Stimulated activated CD8-positive, alpha-beta memory T cell treated with anti-CD3 and anti-CD28 coated beads, Interleukin-2, amount 100 ng/mL, for 48 hours (primary cell): ENCODE measurements around the gene NDST1.

Source experiments
- DNase-seq, 2 donors: peaks; one replicate each; pipeline ENCODE4 v3.0.0-alpha.2; 2020; ENCODE audit warnings: low read depth in 2 of 2

Gene NDST1

DNA sequence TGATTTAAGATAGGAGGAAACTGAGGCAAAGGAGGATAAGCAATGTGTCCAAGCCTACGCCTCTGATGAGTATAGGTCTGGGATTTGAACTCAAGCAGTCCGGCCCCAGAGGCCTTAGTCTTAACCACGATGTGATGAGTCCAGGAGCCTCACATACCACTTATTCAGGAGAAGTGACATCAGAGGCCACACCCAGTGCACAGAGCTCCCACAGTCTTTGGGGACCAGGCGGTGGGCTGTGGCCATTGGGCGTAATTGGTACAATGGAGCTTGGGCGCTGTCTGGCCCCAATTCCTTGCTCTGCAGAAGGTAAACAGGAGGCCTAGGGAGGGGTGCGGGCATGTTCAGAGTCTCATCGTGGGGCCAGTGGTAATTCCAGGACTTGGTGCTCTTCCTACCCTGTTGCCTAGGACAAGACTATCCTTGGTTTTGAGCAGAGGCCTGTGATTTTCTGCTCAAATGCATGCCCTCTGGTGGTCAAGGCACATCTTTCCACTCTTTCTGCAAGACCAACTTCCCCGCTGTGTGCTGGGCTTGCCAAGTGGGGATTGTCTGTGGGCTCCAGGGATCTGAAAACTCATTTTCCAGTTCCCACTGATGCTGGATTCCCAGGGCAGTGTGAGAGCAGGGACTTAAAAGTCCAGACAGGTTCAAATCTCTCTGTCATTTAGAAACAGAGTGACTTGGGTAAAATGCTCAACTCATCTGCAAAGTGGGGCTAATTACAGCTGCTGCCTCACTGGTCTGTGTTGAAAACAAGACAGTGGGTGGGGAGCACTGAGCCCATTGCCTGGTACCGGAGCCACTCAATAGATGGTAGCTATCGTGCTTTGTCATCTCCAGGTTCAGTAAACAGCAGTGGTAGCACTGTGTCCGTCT, 15.8 kb downstream of the NDST1 start:
- DNase-seq, result no peak

DNA sequence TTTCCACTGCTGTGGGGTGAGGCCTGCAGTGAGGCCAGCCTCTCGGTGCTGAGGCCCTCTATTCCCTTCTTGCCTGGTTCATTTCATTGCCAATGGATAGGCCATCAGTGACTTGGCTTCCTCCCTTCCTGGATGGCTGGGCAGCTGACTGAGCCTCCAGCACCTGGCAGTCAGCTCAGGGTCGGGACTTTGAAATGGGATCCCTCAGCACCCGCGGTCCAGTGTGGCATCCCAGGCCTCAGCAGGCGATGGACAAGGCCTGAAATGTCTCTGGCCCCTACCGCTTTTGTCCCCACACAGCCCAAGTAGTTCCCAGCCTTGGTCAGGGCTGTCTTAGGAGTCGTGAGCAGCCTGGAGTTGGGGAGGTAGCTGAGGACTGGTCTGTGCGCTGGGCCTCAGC, 17.2 kb downstream of the NDST1 start:
- no peak for DNase-seq

DNA sequence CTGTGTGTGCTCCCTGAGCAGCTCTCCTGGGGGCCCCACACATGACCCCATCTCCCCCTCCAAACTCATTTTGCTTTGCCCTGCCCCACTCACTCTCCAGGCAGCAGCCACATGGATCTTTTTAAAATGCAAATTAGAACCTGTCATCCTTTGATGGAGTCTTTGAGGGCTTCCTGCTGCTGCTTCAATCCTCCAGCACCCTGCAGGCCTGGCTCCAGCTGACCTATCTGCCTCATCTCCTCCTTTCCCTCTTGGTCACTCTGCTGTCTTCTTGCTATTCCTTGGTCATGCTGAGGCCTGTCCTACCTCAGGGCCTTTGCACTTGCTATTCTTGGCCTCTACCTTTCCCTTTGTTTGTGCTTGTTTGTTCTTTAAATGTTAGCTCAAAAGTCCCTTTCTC, 17.9 kb downstream of the NDST1 start:
- DNase-seq, result no peak

DNA sequence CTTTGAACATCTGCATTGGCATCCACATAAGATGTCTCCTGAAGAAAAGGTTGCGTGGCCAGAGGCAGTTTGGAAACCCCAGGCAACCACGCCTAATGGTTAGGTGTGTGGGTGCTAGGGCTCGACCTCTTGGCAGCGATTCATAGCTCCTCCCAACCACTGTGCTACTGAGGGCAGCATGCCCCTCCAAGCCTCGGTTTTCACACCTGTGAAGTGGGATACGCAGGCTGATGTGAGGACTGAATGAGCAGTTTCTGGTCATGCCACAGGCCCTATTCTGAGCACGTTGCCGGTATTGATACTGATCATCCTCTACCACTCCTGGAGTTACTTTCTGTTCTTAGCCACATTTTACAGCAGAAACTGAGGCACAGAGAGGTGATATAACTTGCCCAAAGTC, 19.1 kb downstream of the NDST1 start:
- no peak for DNase-seq

DNA sequence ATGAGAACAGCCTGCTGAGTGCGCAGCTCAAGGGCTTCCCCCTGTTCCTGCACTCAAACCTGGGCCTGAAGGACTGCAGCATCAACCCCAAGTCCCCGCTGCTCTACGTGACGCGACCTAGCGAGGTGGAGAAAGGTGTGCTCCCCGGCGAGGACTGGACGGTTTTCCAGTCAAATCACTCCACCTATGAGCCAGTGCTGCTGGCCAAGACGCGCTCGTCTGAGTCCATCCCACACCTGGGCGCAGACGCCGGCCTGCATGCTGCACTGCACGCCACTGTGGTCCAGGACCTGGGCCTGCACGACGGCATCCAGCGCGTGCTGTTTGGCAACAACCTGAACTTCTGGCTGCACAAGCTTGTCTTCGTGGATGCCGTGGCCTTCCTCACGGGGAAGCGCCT, 19.9 kb downstream of the NDST1 start:
- DNase-seq, result no peak

DNA sequence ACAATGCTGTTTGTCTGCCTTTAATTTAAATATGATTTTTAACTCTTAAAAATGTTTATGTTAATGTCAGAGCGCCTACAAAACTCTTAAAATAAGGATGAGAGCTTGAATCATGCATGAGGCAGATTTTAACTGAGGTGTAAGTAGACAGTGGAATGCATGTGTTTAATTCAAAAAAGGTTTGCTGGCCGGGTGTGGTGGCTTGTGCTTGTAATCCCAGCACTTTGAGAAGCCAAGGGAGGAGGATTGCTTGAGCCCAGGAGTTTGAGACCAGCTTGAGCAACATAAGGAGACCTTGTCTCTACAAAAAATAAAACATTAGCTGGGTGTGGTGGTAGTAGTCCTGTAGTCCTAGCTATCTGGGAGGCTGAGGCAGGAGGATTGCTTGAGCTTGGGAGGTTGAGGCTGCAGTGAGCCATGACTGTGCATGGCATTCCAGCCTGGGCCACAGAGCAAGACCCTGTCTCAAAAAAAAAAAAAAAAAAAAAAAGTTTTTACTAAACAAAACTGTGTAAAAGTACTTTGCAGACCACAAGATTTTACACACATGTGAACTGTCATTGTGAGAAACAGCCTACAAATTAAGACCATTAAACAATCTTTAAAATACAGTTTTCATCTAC, 21.1 kb downstream of the NDST1 start:
- DNase-seq, result no peak

DNA sequence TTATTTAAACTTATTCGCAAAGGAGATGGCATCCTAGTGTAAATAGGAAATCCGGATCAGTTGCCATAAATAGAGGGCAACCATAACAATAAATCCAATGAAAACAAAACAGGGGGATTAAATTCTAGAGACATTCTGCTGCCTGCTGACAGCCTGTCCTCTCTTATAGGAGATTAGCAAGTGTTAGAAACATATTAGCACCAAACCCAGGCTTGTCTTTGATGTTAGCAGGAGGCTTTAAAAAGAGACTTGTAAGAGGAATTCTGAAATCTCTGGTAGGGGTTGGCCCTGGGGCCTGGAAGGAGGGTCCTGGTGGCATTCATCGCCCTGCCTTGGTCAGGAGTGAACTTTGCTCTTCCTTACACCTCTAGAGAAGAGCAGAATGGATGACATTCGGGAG, 21.6 kb downstream of the NDST1 start:
- DNase-seq, result no peak

DNA sequence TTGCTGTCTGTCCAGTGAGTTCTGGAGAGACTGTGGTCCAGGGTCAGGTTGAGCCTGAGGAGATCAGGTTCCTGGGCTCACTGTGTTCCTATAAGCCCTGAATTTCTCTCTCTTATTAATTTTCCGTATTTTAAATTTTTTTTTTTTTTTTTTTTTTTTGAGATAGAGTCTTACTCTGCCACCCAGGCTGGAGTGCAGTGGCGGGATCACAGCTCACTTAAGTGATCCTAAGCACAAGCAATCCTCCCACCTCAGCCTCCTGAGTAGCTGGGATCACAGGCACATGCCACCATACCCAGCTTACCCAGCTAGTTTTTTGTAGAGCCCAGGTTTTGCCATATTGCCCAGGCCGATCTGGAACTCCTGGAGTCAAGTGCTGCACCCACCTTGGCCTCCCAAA, 22.5 kb downstream of the NDST1 start:
- no peak for DNase-seq

DNA sequence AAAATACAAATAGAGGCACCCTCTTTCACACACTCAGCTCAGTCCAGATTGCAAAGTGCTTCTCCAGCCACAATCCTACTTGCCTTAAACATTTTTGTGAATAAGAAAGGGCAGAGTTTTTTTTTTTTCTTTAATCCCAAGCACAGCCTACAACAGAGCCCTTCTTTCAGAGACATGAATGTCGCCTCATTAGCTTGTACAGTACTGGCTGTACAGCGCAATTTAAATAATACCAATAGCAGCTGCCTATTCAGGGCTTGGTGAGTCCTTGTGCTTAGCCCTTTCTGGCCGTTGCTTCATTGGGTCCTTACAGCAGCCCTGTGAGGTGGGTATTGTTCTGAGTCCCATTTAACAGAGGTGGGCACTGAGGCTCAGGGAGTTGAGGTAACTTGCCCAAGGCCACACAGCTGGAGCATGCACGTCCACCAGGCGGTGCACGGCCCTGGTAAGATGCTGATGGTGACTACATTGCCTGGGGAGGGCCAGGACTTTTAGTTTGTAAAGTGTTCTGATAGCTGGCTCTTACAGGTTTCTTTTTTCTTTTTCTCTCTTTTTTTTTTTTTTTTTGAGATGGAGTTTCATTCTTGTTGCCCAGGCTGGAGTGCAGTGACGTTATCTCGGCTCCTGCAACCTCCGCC, 23.1 kb downstream of the NDST1 start:
- no peak for DNase-seq

DNA sequence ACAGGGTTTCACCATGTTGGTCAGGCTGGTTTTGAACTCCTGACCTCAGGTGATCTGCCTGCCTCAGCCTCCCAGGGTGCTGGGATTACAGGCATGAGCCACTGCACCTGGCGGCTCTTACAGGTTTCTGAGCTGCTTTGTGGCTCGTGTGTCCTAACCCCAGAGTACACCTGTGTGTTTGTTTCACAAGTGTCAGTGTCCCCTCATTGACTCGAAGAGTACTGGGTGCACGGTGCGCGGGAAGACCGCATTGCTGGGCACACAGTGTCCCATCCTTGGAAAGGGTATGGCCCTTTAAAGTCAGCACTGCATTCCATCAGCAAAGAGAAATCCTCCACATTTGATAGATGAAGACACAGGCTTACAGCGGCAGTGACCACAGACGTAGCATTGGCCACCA, 23.8 kb downstream of the NDST1 start:
- DNase-seq, result no peak

DNA sequence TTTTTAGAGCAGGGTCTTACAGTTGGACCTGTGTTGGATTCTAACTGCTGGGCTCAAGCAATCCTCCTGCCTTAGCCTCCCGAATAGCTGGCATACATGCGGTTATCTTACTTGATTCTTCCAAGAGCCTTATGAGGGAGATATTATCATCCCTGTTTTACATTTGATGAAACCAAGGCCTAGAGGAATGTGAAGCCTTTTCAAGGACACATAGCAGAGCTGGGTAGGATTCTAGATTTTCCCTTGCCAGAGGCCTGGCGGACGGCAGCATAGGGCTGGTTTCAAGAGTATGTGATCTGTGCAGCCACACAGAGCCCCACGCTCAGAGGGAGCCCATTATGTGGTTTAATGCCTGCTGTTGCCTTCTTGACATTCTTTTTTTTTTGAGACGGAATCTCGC, 24.2 kb downstream of the NDST1 start:
- no peak for DNase-seq

DNA sequence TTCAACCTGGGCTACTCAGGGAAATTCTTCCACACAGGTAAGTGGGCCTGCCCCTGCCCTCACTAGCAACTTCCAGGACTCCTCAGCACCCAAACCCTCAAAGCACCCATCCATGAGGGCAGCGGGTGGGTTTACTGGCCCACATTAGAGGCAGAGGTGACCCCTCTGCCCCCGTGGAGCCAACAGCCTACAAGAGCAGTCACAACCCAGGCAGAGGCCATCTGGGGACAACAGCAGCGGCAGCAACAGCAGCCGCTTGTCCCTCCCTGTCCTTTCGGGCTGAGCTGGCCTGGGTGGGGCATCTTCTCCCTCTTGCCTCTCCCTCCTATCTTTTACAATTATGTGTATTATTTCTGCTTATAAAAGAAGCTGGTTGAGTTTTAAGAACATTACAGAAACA, 25.1 kb downstream of the NDST1 start:
- no peak for DNase-seq

DNA sequence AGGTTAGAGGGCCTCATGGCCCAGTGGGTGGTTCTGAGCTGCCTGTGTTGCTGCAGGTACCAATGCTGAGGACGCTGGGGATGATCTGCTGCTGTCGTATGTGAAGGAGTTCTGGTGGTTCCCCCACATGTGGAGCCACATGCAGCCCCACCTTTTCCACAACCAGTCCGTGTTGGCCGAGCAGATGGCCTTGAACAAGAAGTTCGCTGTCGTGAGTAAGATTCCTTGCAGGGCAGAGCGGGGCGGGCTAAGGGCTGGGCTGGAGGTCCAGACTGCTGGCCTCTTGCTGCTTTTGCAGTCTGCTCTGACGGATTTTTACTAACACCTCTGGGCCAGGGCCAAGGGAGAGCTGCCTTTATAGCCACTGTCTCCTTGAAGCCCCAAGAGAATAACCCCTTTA, 26.9 kb downstream of the NDST1 start:
- DNase-seq, result no peak

DNA sequence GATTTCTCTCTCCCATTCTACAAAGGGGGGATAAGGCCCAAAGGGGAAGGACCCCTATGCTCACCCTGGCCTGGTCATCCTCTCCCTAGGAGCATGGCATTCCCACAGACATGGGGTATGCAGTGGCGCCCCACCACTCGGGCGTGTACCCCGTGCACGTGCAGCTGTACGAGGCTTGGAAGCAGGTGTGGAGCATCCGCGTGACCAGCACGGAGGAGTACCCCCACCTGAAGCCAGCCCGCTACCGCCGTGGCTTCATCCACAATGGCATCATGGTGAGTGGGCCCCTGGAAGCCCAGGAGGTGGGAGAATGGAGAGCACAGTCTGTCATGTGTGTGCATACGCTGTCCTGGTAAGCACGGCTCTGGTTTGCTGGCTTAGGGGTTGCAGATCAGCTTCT, 27.7 kb downstream of the NDST1 start:
- no peak for DNase-seq

DNA sequence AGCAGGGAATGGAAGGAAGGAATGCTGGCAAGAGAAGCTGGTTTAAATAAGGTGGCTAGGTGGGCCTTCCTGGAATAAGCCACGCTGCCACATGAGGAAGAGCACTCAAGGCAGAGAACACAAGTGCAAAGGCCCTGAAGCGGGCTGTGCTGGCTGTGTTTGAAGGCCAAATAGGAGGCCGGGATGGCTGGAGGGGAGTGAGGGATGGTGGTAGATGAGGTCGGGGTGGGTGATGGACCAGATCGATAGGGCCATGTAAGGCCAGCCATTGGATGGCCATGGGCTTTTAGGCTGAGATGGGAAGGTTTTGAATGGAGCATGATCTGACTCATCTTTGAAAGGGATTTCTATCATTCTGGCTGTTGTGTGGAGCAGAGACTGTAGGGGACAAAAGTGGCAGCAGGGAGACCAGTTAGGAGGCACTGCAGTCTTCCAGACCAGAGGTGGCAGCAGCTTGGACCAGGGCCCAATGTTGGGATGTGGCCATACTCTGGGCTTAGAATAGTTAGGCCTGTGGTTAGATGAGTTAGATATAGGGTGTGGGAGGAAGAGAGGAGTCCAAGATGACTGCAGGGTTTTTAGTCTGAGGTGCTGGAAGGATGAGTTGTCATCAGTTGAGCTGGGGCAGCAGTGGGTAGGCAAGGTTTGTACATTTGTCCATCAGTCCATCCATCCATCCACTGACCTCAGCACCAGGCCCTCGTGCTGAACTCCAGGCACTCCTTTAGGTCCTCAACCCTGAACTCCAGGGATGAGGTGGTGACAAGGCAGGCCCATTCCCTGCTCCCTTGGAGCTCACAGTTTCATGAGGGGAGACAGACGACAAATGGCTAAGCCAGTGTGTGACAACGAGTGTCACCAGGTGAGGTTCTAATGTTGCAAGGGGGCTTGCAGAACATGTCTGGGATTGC, 30.3 kb downstream of the NDST1 start:
- DNase-seq, result no peak

DNA sequence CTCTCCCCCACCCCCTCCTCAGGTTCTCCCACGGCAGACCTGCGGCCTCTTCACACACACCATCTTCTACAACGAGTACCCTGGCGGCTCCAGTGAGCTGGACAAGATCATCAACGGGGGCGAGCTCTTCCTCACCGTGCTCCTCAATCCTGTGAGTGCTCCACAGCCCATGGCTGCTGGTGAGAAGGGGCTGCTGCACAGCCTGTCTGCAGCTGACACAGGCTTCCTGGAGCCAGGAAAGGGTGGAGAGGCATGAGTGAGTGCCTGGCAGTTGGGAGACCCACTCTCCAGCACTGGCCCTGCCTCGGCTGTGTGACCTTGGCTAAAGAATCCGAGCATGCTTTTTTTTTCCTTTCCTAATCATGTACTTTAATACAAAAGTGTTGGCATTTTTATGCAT, 31.3 kb downstream of the NDST1 start:
- no peak for DNase-seq

DNA sequence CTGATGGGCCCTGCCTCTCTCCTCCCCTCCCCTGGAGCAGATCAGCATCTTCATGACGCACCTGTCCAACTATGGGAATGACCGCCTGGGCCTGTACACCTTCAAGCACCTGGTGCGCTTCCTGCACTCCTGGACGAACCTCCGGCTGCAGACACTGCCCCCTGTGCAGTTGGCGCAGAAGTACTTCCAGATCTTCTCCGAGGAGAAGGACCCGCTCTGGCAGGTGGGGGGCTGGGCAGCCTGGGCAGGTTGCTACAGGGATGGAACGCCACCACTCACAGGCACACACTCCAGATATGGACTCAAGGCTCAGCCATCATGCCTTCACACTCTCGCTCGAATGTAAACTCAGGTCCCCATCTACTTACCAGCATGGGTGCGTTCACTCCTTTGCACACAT, 32.1 kb downstream of the NDST1 start:
- DNase-seq, result no peak

DNA sequence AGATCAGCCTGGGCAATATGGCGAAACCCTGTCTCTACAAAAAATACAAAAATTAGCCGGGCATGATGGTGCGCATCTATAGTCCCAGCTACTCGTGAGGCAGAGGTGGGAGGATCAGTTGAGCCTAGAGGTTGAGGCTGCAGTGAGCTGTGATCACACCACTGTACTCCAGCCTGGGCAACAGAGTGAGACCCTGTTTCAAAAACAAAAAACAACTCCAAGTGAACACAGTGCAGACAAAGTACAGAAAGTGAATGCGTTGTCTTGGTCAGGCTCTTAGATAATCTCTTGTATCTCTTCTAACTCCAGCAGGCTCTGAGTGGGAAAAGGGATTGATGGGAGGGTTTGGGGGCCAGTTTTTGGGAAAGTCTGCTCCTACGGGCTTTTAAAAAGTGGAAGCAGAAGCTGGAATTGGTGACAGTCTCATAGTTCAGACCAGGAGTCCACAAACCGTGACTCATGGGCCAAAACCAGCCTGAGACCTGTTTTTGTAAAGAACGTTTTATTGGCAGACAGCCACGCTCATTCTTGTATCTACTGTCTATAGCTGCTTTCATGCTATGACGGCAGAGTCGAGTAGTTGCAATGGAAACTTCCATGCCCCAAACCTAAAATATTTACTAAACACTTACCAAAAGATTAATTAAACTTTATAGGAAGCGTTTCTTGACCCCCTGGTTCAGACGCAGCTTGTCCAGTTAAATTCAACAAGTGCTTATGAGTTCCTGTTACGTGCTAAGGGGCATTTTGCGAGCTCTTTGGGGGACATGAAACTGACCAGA, 32.9 kb downstream of the NDST1 start:
- no peak for DNase-seq

DNA sequence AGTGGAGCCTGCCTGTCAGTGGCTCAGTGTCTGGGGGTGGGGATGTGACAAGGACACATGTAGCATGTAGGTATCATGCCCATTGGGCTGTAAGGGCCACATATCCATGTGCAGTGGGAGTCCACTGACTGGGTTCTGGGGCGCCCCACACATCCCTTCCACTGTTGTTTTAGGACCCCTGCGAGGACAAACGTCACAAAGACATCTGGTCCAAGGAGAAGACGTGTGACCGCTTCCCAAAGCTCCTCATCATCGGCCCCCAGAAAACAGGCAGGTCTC, 33.4 kb downstream of the NDST1 start:
- no peak for DNase-seq

DNA sequence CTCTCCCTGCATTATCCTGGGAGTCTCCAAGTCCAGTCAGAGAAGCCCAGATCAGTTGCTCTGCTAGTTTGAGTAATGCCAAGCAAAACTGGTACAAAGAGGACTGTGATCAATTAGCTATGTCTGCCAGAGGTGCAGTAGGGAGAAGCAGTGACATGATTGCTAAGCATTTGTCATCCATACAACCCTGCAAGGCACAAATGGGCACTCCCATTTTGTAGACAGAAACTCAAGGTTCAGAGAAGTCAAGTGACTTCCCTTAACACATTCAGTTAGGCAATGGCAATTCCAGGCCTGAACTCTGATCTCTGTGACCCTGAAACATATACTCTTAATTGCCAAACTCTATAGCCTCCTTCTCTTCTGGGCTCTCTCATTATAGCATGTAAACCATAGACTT, 34.0 kb downstream of the NDST1 start:
- DNase-seq, result no peak

DNA sequence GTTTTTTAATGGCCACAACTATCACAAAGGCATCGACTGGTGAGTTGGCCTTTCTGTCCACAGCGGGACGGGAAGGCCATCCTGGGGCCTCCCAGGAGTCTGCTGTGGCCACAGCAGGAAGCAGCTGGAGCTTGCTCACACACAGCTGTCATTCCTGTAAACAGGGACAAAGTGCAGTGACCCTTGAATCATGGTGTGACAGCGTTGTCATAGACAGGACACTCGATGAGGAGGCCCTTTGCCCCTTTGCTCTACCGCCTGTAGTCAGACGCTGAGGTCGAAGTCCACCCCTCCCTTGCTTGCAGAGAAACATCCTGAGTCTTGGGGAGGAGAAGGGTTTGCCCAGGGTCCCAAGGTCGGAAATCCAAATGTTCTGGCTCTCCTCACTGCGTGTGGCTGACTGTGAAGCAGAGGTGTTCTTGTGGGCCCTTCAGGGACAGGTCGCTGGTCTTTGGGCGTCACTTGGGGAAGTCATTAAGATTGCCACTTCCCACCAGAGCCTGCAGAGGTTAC, 35.1 kb downstream of the NDST1 start:
- DNase-seq, result no peak
